IPS-18c (cell line): ENCODE data around the gene HSPA6.
A peak's percentile ranks its signal among the peaks of the same experiment; 100 is the strongest.
"Not testable (repeated sequence)": the region's sequence is repeated elsewhere in the genome, so short reads cannot be mapped to it uniquely, and the experiment has no call there.

Experiments
- H3K4me3 ChIP-seq: 2 replicates; pipeline ENCODE4 v1.7.0; 2013; ENCODE audit warnings: low read depth, mild to moderate bottlenecking, low read length, moderate library complexity; ENCODE audit not compliant: insufficient read depth
- H3K9me3 ChIP-seq: one replicate; pipeline ENCODE4 v1.6.1; 2013; ENCODE audit warnings: mild to moderate bottlenecking, low read length, moderate library complexity; ENCODE audit not compliant: control insufficient read depth, insufficient read depth

Gene HSPA6

GRCh38 chr1:161523817-161524741 is at the start of gene HSPA6:
TSS of gene HSPA6 (plus strand) at chr1:161524540. CDS start at chr1:161524659, 119 bp downstream.
- peak within 1 kb of the TSS; percentile 73 for H3K4me3 ChIP-seq
- not testable (repeated sequence) for H3K9me3 ChIP-seq

- H3K4me3 ChIP-seq, H3K9me3 ChIP-seq: not testable (repeated sequence)
Observed at GRCh38 chr1:161477711-161478110, 46.6 kb upstream of the HSPA6 start.

- Histone ChIP-seq H3K9me3 (peaks cover 8% of the 10 kb centered on the region), H3K4me3 (no peak overlapping the region)
Observed at GRCh38 chr1:161478985-161479384, 45.4 kb upstream of the HSPA6 start.

GRCh38 chr1:161480381-161481035 is 43.8 kb upstream of the HSPA6 start:
- Histone ChIP-seq H3K4me3 (no peak overlapping the region), H3K9me3 (peaks cover 4% of the 10 kb centered on the region)

- Histone ChIP-seq H3K4me3 (no peak overlapping the region), H3K9me3 (peaks cover 4% of the 10 kb centered on the region)
Observed at GRCh38 chr1:161481624-161482392, 42.5 kb upstream of the HSPA6 start.

GRCh38 chr1:161482610-161483009 is 41.7 kb upstream of the HSPA6 start:
- peaks cover 4% of the 10 kb centered on the region for H3K9me3 ChIP-seq
- no peak overlapping the region for H3K4me3 ChIP-seq

- H3K4me3 ChIP-seq = no peak overlapping the region
Observed at GRCh38 chr1:161483361-161483760, 41.0 kb upstream of the HSPA6 start.

GRCh38 chr1:161484613-161485012 is 39.7 kb upstream of the HSPA6 start:
- H3K4me3 ChIP-seq = no peak overlapping the region
- H3K9me3 ChIP-seq = no peaks in the 10 kb centered on the region

More at GRCh38 chr1:161483361-161483760, 41.0 kb upstream of the HSPA6 start:
- peaks cover 4% of the 10 kb centered on the region for H3K9me3 ChIP-seq

- no peak overlapping the region for H3K4me3 ChIP-seq
Observed at GRCh38 chr1:161486806-161487741, 37.3 kb upstream of the HSPA6 start.

GRCh38 chr1:161491472-161491871 is 32.9 kb upstream of the HSPA6 start:
- Histone ChIP-seq H3K4me3 (no peak overlapping the region), H3K9me3 (peaks cover 2% of the 10 kb centered on the region)

More at GRCh38 chr1:161486806-161487741, 37.3 kb upstream of the HSPA6 start:
- peaks cover 2% of the 10 kb centered on the region for H3K9me3 ChIP-seq

GRCh38 chr1:161492827-161493226 is 31.5 kb upstream of the HSPA6 start:
- peaks cover 2% of the 10 kb centered on the region for H3K9me3 ChIP-seq
- H3K4me3 ChIP-seq = no peak overlapping the region

- Histone ChIP-seq H3K9me3 (peaks cover 2% of the 10 kb centered on the region), H3K4me3 (no peak overlapping the region)
Observed at GRCh38 chr1:161494091-161494735, 30.1 kb upstream of the HSPA6 start.

GRCh38 chr1:161495490-161495889 is 28.9 kb upstream of the HSPA6 start:
- peaks cover 2% of the 10 kb centered on the region for H3K9me3 ChIP-seq
- H3K4me3 ChIP-seq = no peak overlapping the region

GRCh38 chr1:161497961-161498360 is 26.4 kb upstream of the HSPA6 start:
- no peaks in the 10 kb centered on the region for H3K9me3 ChIP-seq

GRCh38 chr1:161498646-161499045 is 25.7 kb upstream of the HSPA6 start:
- Histone ChIP-seq H3K4me3 (no peak overlapping the region), H3K9me3 (no peaks in the 10 kb centered on the region)

More at GRCh38 chr1:161497961-161498360, 26.4 kb upstream of the HSPA6 start:
- H3K4me3 ChIP-seq = no peak overlapping the region
